Activated CD8-positive, alpha-beta T cell treated with anti-CD3 and anti-CD28 coated beads, Interleukin-2, amount 10 ng/mL, durations not matched to agents 7 days and 5 days (primary cell): ENCODE measurements around the gene OSBPL9. TPM values are rescaled to one million over a fixed set of nuclear protein-coding genes. Genes with fewer than 3 reads are reported as not detected.

Experiments
- ATAC-seq: fragments of 150-1000 bp; cut with Tn5 transposase; one replicate; pipeline ENCODE4 v1.10.0; 2021; ENCODE audit warnings: moderate library complexity
- CTCF ChIA-PET: fragments of 350-600 bp; sonication (Branson Sonifier 250); formaldehyde crosslinking; loops from one replicate; lab custom pipeline; 2021; ENCODE audit warnings: antibody characterized with exemption; lab: Charles Lee
- POLR2A ChIA-PET: fragments of 350-600 bp; sonication (Branson Sonifier 250); formaldehyde crosslinking; loops from one replicate; lab custom pipeline; 2021; ENCODE audit warnings: antibody characterized with exemption; lab: Charles Lee
- DNase-seq: peaks from one replicate; pipeline ENCODE4 v3.0.0-alpha.2; 2020
- H3K27ac Mint-ChIP-seq: one replicate; pipeline ENCODE4 v1.8.0; 2021; ENCODE audit warnings: mild to moderate bottlenecking, mixed read lengths
- H3K27me3 Mint-ChIP-seq: one replicate; pipeline ENCODE4 v1.8.0; 2021; ENCODE audit warnings: low read depth, mixed read lengths
- H3K36me3 Mint-ChIP-seq: one replicate; pipeline ENCODE4 v1.8.0; 2021; ENCODE audit warnings: low read depth, mixed read lengths
- H3K4me1 Mint-ChIP-seq: one replicate; pipeline ENCODE4 v1.8.0; 2021; ENCODE audit warnings: low read depth, mixed read lengths
- H3K4me3 Mint-ChIP-seq: one replicate; pipeline ENCODE4 v1.8.0; 2021; ENCODE audit warnings: mild to moderate bottlenecking, mixed read lengths
- H3K9me3 Mint-ChIP-seq: one replicate; pipeline ENCODE4 v1.8.0; 2022; ENCODE audit warnings: mixed read lengths; ENCODE audit not compliant: insufficient read depth
- total RNA-seq, 2 experiments: library from RNA; stranded (reverse); gene quantifications; one replicate each; pipeline ENCODE4 v1.2.3, GENCODE V29; 2021

Gene OSBPL9
- total RNA-seq, 2 experiments from 2014 or later, result 43.3 to 45.8 TPM

DNA sequence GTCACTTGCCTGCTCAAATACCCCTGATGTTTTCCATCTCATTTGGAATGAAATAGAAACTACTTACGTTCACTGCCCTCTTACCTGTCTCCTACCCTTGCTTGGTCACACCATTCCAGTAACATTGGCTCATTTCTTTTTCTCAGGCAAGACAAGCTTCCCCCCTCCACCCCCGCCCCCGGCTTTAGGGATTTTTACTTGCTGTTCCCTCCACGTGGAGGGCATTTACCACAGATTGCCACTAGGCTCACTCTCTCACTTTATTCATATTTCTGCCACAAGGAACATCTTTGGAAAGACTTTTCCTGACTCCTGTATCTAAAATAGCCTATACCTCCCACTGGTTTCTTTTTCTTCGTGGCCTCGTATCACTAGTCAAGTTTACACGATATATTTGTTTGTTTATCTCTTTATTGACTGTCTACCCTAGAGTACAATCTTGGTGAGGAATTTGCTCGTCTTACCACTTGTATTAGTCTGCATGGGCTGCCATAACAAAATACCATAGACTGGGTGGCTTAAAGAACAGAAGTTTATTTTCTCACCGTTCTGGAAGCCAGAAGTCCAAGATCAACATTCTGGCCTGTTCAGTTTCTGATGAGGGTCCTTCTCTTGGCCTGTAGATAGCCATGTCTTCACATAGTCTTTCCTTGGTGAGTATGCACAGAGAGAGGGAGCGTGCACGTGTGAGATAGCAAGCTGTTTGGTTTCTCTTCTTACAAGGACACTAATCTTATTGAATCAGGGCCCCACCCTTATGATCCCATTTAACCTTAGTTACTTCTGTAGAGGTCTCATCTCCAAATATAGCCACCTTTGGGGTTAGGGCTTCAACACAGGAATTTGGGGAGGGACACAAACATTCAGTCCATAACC, 135.4 kb downstream of the OSBPL9 start:
- POLR2A ChIA-PET, result no interaction called here
- Mint-ChIP-seq H3K27ac (no peak overlapping the region), H3K36me3 (peaks cover 21% of the 10 kb centered on the region), H3K27me3 (no peaks in the 10 kb centered on the region), H3K4me1 (peaks cover 10% of the 10 kb centered on the region), H3K4me3 (no peak overlapping the region), H3K9me3 (peaks cover 4% of the 10 kb centered on the region)
- CTCF ChIA-PET, result interaction anchor here (1.1 to 2.5 kb wide), 4 partner anchors 11 to 28 kb away, joined by 3 to 5 read pairs (median 4); no protein-coding TSS in a partner anchor
- DNase-seq, result no peak
- no peak for ATAC-seq

DNA sequence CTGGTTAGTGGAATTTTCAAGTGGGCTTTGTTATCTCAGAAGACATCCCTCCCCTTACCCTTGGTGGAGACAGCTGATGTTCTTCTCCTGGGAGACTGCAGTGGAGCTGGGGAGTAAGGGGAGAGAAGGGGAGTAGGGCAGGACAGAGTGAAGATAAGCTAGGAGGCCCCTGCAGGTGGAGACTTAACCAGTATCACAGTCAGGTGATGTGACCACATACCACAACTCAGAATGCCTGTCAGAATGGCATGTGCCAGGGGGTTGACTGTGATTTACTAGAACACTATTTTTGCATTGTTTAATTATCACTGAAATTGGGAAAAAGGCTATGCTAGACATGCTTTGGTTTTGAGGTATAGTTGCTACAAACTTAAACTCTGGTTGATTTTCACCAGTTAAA, 137.1 kb downstream of the OSBPL9 start:
- Mint-ChIP-seq H3K9me3 (peaks cover 4% of the 10 kb centered on the region), H3K4me3 (no peak overlapping the region), H3K36me3 (peaks cover 21% of the 10 kb centered on the region), H3K27me3 (no peaks in the 10 kb centered on the region), H3K4me1 (peaks cover 10% of the 10 kb centered on the region), H3K27ac (no peak overlapping the region)
- CTCF ChIA-PET, result interaction anchor here (1.0 to 2.5 kb wide), 3 partner anchors 10 to 23 kb away, joined by 3 to 5 read pairs (median 3); no protein-coding TSS in a partner anchor
- no peak for ATAC-seq
- DNase-seq, result no peak
- POLR2A ChIA-PET, result interaction anchor here (0.8 to 1.0 kb wide), 2 partner anchors 16 to 329 kb away, joined by 3 read pairs; no protein-coding TSS in a partner anchor

DNA sequence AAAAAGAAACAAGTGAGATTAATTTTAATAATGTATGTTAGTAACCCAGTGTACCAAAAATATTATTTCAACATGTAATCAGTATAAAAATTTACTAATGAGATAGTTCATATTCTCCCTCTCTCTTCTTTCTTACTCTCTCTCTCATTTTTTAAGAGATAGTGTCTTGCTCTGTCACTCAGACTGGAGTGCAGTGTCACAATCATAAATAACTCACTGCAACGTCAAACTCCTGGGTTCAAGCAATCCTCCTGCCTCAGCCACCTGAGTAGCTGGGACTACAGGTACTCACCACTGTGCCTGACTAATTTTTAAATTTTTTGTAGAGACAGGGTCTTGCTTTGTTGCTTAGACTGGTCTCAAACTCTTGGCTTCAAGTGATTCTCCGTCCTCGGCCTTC, 137.8 kb downstream of the OSBPL9 start:
- H3K27ac Mint-ChIP-seq, result no peak overlapping the region
- peaks cover 10% of the 10 kb centered on the region for H3K4me1 Mint-ChIP-seq
- POLR2A ChIA-PET, result interaction anchor here (1.0 kb wide), 1 partner anchor 330 kb away, joined by 3 read pairs; no protein-coding TSS in a partner anchor
- CTCF ChIA-PET, result no interaction called here
- ATAC-seq, result no peak
- peaks cover 4% of the 10 kb centered on the region for H3K9me3 Mint-ChIP-seq
- DNase-seq, result no peak
- no peak overlapping the region for H3K4me3 Mint-ChIP-seq
- H3K36me3 Mint-ChIP-seq, result peaks cover 20% of the 10 kb centered on the region
- H3K27me3 Mint-ChIP-seq, result no peaks in the 10 kb centered on the region

DNA sequence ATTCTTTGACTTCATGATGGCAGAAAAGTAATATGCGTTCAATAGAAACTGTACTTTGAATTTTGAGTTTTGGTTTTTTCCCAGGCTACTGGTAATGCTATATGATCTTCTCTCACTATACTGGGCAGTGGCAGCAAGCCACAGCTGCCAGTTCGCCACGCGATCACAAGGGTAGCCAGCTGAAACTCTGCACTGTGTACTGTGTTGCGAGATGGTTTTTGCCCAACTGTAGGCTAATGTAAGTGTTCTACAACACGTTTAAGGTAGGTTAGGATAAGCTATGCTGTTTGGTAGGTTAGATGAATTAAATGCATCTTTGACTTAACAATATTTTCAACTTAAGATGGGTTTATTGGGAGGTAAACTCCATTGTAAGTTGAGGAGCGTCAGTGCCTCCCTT, 138.5 kb downstream of the OSBPL9 start:
- DNase-seq (no peak), ATAC-seq (no peak)
- POLR2A ChIA-PET, result no interaction called here
- CTCF ChIA-PET, result interaction anchor here (0.6 to 1.5 kb wide), 3 partner anchors 13 to 17 kb away, joined by 3 to 6 read pairs (median 3); no protein-coding TSS in a partner anchor
- H3K4me1 Mint-ChIP-seq, result peaks cover 10% of the 10 kb centered on the region
- H3K27me3 Mint-ChIP-seq, result no peaks in the 10 kb centered on the region
- no peak overlapping the region for H3K4me3 Mint-ChIP-seq
- no peak overlapping the region for H3K27ac Mint-ChIP-seq
- H3K36me3 Mint-ChIP-seq, result peaks cover 20% of the 10 kb centered on the region
- H3K9me3 Mint-ChIP-seq, result peaks cover 4% of the 10 kb centered on the region

DNA sequence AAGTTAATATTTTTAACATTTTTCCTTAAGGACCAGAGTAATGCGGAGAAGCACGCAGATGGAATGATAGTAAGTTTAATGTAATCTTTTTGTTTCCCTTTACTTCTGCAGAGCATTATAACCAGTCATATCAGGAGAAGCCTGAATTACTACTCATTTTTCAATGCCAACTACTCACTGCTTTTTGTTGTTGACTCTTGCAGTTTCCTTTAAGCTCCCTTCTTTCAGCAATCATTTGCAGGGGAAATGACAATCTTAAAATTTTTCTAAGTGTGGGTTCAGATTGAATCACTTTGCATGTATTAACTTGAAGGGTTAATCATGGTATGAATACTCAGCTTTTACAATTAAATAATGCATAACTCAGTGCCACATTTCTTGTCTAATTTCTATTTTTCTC, 139.4 kb downstream of the OSBPL9 start:
- POLR2A ChIA-PET, result no interaction called here
- ATAC-seq, result no peak
- H3K36me3 Mint-ChIP-seq, result peaks cover 21% of the 10 kb centered on the region

DNA sequence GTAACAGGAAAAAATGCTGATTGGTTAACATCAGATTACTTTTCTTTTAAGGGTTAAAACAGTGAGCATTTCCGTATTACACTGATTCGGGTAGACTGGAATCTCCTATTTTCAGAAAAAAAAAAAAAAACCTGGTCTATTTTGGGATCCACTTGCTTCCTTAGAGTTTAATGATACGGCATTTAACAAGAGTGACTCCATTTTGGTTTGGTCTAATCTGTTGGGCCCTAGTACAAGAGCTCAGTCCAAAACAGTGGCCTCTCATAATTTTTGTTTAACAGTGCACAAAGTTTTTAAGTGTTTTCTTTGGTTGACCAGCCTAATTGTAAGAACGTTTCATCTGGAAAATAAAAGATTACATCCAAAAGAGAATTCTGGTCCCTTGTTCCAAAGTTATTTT, 141.4 kb downstream of the OSBPL9 start:
- ATAC-seq, result no peak
- H3K4me1 Mint-ChIP-seq, result peaks cover 22% of the 10 kb centered on the region
- no peak overlapping the region for H3K27ac Mint-ChIP-seq
- CTCF ChIA-PET, result interaction anchor here (0.7 kb wide), 1 partner anchor 11 kb away, joined by 4 read pairs; no protein-coding TSS in a partner anchor
- no peaks in the 10 kb centered on the region for H3K27me3 Mint-ChIP-seq
- H3K4me3 Mint-ChIP-seq, result no peak overlapping the region
- peaks cover 16% of the 10 kb centered on the region for H3K36me3 Mint-ChIP-seq
- no peak for DNase-seq
- no peaks in the 10 kb centered on the region for H3K9me3 Mint-ChIP-seq
- POLR2A ChIA-PET, result no interaction called here

More for the DNA sequence above, 139.4 kb downstream of the OSBPL9 start:
- no peaks in the 10 kb centered on the region for H3K27me3 Mint-ChIP-seq
- peaks cover 17% of the 10 kb centered on the region for H3K4me1 Mint-ChIP-seq
- CTCF ChIA-PET, result interaction anchor here (1.4 to 1.5 kb wide), 2 partner anchors 13 to 18 kb away, joined by 3 to 6 read pairs; no protein-coding TSS in a partner anchor
- no peak overlapping the region for H3K27ac Mint-ChIP-seq
- peaks cover 4% of the 10 kb centered on the region for H3K9me3 Mint-ChIP-seq
- no peak overlapping the region for H3K4me3 Mint-ChIP-seq
- DNase-seq, result no peak

DNA sequence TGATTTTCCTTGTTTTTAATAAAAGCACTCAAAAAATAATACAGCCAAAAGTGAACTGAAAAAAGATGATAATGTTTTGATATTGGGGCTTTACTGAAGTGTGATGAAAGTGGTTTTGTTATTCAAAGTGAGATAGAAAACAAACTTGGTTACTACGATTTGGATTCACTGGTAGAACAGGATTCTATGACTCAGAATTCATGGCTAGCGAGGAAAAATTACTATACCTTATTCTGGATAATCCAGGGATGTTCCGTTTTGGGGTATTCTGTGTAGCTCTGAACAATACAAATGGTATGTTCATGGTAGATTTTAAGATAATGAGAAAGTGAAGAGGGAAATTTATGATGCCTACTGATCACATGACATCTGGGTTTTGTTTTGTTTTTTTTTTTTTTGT, 144.0 kb downstream of the OSBPL9 start:
- no peak overlapping the region for H3K4me3 Mint-ChIP-seq
- peaks cover 12% of the 10 kb centered on the region for H3K4me1 Mint-ChIP-seq
- H3K36me3 Mint-ChIP-seq, result peaks cover 15% of the 10 kb centered on the region
- H3K9me3 Mint-ChIP-seq, result no peaks in the 10 kb centered on the region
- H3K27me3 Mint-ChIP-seq, result no peaks in the 10 kb centered on the region
- no peak for ATAC-seq
- CTCF ChIA-PET, result interaction anchor here (1.4 kb wide), 1 partner anchor 8 kb away, joined by 7 read pairs; no protein-coding TSS in a partner anchor
- no peak overlapping the region for H3K27ac Mint-ChIP-seq
- POLR2A ChIA-PET, result no interaction called here
- DNase-seq, result no peak

DNA sequence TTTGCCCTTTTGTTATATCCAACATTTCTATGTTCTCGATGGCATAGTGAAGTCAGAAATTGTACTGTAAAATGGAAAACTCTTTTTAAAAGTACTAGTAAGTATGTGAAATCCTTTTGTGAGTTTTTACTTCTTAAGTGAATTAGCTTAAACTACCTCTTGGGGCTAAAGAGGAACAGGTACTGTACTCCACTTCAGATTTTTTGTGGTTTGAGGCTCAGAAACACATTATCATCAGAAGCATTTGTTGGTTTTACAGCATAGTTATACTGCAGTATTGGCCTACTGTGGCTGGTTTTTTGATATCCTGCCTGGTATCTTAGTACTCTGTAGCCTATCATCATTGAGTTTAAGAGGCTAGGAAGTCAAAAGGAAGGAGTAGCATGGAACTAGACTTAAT, 144.5 kb downstream of the OSBPL9 start:
- Mint-ChIP-seq H3K4me3 (no peak overlapping the region), H3K4me1 (peaks cover 12% of the 10 kb centered on the region), H3K36me3 (peaks cover 19% of the 10 kb centered on the region), H3K27ac (no peak overlapping the region), H3K9me3 (no peaks in the 10 kb centered on the region), H3K27me3 (no peaks in the 10 kb centered on the region)
- ChIA-PET POLR2A (no interaction called here), CTCF (interaction anchor here (1.4 kb wide), 1 partner anchor 7 kb away, joined by 7 read pairs; no protein-coding TSS in a partner anchor)
- ATAC-seq (no peak), DNase-seq (no peak)

DNA sequence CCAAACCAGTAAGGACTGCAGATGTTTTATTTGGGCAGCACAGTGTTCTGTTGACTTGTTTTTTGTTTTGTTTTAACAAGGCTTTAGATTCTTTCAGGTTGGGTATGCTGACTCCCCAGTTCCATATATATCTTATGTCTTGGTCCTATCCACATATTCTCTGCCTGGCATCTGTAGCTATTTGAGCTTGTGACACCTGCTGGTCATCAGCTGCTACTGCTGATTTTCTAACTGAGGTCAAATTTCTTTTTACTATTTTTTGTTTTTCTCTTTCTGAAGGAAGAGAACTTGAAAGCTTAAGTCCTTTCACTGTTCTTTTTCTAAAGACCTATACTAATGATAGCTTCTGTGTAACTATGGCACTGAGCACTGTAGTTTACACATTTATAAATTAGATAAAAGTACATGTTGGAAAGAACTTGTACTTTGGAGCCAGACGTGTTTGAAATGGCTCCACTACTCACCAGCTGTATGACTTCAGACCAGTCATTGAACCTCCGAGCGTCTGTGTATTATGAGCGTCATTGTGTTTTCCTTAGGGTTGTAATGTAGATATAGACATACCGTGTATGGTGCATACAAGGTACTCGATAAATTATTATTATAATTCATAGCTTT, 152.2 kb downstream of the OSBPL9 start:
- Mint-ChIP-seq H3K4me1 (no peaks in the 10 kb centered on the region), H3K9me3 (no peaks in the 10 kb centered on the region), H3K27me3 (no peaks in the 10 kb centered on the region), H3K27ac (no peak overlapping the region), H3K36me3 (peaks cover 40% of the 10 kb centered on the region), H3K4me3 (no peak overlapping the region)
- POLR2A ChIA-PET, result interaction anchor here (0.6 to 1.2 kb wide), 4 partner anchors 11 to 349 kb away, joined by 3 to 4 read pairs (median 3); partner anchors contain the start of gene OSBPL9
- DNase-seq (peak; percentile 40), ATAC-seq (no peak)
- CTCF ChIA-PET, result interaction anchor here (0.6 to 2.3 kb wide), 46 partner anchors 8 to 462 kb away, joined by 3 to 16 read pairs (median 4); partner anchors contain the start of gene OSBPL9

DNA sequence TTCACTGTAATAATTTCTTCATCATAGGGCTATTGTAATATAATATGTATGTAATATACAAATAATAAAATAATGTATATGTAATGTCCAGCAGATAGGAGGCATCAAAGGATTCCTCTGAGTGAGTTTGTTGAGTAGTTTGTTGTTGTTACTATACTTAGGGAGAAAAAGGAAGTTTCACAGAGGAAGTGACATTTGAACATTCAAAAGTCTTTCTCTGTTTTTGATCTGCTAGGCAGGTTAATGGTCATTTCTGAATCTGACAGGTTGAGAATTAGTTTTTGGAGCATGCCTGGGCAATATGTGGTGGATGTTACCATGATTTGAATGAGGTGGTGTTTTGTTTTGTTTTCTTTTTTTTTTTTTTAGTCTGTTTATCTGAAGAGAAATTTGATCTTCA, 159.5 kb downstream of the OSBPL9 start:
- peak overlapping the region; percentile 39 for H3K27ac Mint-ChIP-seq
- no peak for ATAC-seq
- POLR2A ChIA-PET, result no interaction called here

DNA sequence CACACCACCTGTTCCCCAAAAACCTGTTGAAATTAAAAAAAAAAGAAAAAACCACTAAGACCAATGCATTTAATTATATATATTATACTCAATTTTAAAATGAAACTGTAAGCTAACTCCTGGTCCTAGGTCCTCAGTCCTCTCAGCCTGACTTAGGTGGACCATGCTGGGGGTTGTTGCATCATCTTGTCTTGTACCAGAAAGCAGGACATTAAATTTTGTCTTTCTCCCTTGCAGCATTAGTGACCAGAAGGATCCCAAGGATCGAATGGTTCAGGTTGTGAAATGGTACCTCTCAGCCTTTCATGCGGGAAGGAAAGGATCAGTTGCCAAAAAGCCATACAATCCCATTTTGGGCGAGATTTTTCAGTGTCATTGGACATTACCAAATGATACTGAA, 164.0 kb downstream of the OSBPL9 start:
- POLR2A ChIA-PET, result interaction anchor here (1.0 kb wide), 1 partner anchor 12 kb away, joined by 3 read pairs; no protein-coding TSS in a partner anchor
- no peak for DNase-seq
- Mint-ChIP-seq H3K9me3 (no peaks in the 10 kb centered on the region), H3K27me3 (no peaks in the 10 kb centered on the region), H3K27ac (no peak overlapping the region), H3K36me3 (peaks cover 21% of the 10 kb centered on the region), H3K4me1 (peaks cover 9% of the 10 kb centered on the region), H3K4me3 (no peak overlapping the region)
- ATAC-seq, result no peak
- CTCF ChIA-PET, result no interaction called here

More for the DNA sequence above, 159.5 kb downstream of the OSBPL9 start:
- peaks cover 45% of the 10 kb centered on the region for H3K36me3 Mint-ChIP-seq
- CTCF ChIA-PET, result interaction anchor here (1.3 kb wide), 1 partner anchor 8 kb away, joined by 8 read pairs; no protein-coding TSS in a partner anchor
- peaks cover 9% of the 10 kb centered on the region for H3K4me1 Mint-ChIP-seq
- no peaks in the 10 kb centered on the region for H3K9me3 Mint-ChIP-seq
- no peak for DNase-seq
- H3K27me3 Mint-ChIP-seq, result no peaks in the 10 kb centered on the region
- no peak overlapping the region for H3K4me3 Mint-ChIP-seq
